ENCODE data around the gene TIGAR. TPM values are rescaled to one million over a fixed set of nuclear protein-coding genes. Genes with fewer than 3 reads are reported as not detected.

TIGAR gene
- total and polyA plus RNA-seq, 2 donors (not counting 1 experiment from before 2014, with no cell fraction given) = 2.3 to 6.6 TPM

- ChIA-PET CTCF (interaction anchor here (0.7 to 3.7 kb wide), 3 partner anchors 15 to 408 kb away, joined by 3 to 14 read pairs (median 5); no protein-coding TSS in a partner anchor), POLR2A (no interaction called here)
- Histone ChIP-seq H3K27me3 (replicated peaks in 1 of 4; ENCODE audit: control extremely low read depth in 1 of 4, control insufficient read depth in 3 of 4, insufficient read depth in 4 of 4, low read length in 3 of 4) (no peaks in the 10 kb centered on the region), H2AFZ (ENCODE audit: insufficient read depth, low read depth, low read length, poor library complexity, severe bottlenecking) (no peak overlapping the region), H3K4me2 (replicated peaks; ENCODE audit: low read depth, low read length, poor library complexity, severe bottlenecking) (no peak overlapping the region), H3K9ac (ENCODE audit: low read length) (no peak overlapping the region), H3K36me3 (replicated peaks in 1 of 2; ENCODE audit: control extremely low read depth in 1 of 2, control insufficient read depth in 1 of 2, extremely low read depth in 1 of 2, insufficient read depth in 2 of 2, low read length in 1 of 2) (peaks cover 0 to 81% of the 10 kb centered on the region in 2 experiments), H4K20me1 (ENCODE audit: control insufficient read depth, insufficient read depth, low read length, poor library complexity, severe bottlenecking) (peaks cover 33% of the 10 kb centered on the region), H3K9me3 (ENCODE audit: control extremely low read depth in 1 of 3, control insufficient read depth in 2 of 3, insufficient read depth in 1 of 3, low read length in 2 of 3) (no peaks in the 10 kb centered on the region), H3K4me1 (ENCODE audit: control insufficient read depth in 2 of 2, insufficient read depth in 2 of 2, low read length in 2 of 2) (peaks cover 5 to 10% of the 10 kb centered on the region in 2 donors), H3K27ac (ENCODE audit: low read length in 2 of 2) (no peak overlapping the region), H3K79me2 (ENCODE audit: control insufficient read depth, insufficient read depth, low read length) (peaks cover 60% of the 10 kb centered on the region), H3K4me3 (ENCODE audit: control extremely low read depth in 1 of 5, extremely low read depth in 1 of 5, insufficient read depth in 1 of 5, low read depth in 2 of 5, low read length in 4 of 5) (no peak overlapping the region)
- peaks cover 7% of the 10 kb centered on the region for H3K4me1 Mint-ChIP-seq
- ATAC-seq (ENCODE audit: low read depth) (no peak), DNase-seq (no peak)
- TF ChIP-seq, protein P1, sequence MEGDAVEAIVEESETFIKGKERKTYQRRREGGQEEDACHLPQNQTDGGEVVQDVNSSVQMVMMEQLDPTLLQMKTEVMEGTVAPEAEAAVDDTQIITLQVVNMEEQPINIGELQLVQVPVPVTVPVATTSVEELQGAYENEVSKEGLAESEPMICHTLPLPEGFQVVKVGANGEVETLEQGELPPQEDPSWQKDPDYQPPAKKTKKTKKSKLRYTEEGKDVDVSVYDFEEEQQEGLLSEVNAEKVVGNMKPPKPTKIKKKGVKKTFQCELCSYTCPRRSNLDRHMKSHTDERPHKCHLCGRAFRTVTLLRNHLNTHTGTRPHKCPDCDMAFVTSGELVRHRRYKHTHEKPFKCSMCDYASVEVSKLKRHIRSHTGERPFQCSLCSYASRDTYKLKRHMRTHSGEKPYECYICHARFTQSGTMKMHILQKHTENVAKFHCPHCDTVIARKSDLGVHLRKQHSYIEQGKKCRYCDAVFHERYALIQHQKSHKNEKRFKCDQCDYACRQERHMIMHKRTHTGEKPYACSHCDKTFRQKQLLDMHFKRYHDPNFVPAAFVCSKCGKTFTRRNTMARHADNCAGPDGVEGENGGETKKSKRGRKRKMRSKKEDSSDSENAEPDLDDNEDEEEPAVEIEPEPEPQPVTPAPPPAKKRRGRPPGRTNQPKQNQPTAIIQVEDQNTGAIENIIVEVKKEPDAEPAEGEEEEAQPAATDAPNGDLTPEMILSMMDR (IDR thresholded peaks at IDR 0.05) = no peak
- no peak for TF ChIP-seq EZH2 (IDR thresholded peaks at IDR 0.05; ENCODE audit: borderline replicate concordance, insufficient read depth, low read depth, low read length, poor library complexity, severe bottlenecking)
- H3K9me3 Mint-ChIP-seq (ENCODE audit: insufficient read depth) = no peaks in the 10 kb centered on the region
- no peaks in the 10 kb centered on the region for H3K27me3 Mint-ChIP-seq
- peak overlapping the region; percentile 64 for H3K27ac Mint-ChIP-seq
- WGBS (ENCODE audit: insufficient coverage) = 83% methylated on average over 10 of the region's 16 CpGs
- H3K4me3 Mint-ChIP-seq = no peak overlapping the region
- intact Hi-C loops (cut with micrococcal nuclease) = no loop called here
These were observed 27.0 kb upstream of the TIGAR start for GRCh38 chr12:4293966-4294505.

- H3K4me1 ChIP-seq (ENCODE audit: control insufficient read depth in 2 of 2, insufficient read depth in 2 of 2, low read length in 2 of 2) = no peaks in the 10 kb centered on the region
- ATAC-seq (ENCODE audit: low read depth) (no peak), DNase-seq (no peak)
- CTCF ChIA-PET = no interaction called here
- peaks cover 2% of the 10 kb centered on the region for H3K4me1 Mint-ChIP-seq
- no peaks in the 10 kb centered on the region for H3K27me3 Mint-ChIP-seq
- H3K9me3 ChIP-seq (ENCODE audit: control extremely low read depth in 1 of 3, control insufficient read depth in 2 of 3, insufficient read depth in 1 of 3, low read length in 2 of 3) = no peaks in the 10 kb centered on the region
- H3K27ac Mint-ChIP-seq = no peak overlapping the region
- POLR2A ChIA-PET = no interaction called here
- TF ChIP-seq EZH2 (IDR thresholded peaks at IDR 0.05; ENCODE audit: borderline replicate concordance, insufficient read depth, low read depth, low read length, poor library complexity, severe bottlenecking) = no peak
- TF ChIP-seq, protein P1 (IDR thresholded peaks at IDR 0.05) = no peak
- no peak overlapping the region for H3K4me3 ChIP-seq (ENCODE audit: control extremely low read depth in 1 of 5, extremely low read depth in 1 of 5, insufficient read depth in 1 of 5, low read depth in 2 of 5, low read length in 4 of 5)
- no peak overlapping the region for H3K4me3 Mint-ChIP-seq
- H4K20me1 ChIP-seq (ENCODE audit: control insufficient read depth, insufficient read depth, low read length, poor library complexity, severe bottlenecking) = peaks cover 25% of the 10 kb centered on the region
- peaks cover 0 to 76% of the 10 kb centered on the region in 2 experiments for H3K36me3 ChIP-seq (replicated peaks in 1 of 2; ENCODE audit: control extremely low read depth in 1 of 2, control insufficient read depth in 1 of 2, extremely low read depth in 1 of 2, insufficient read depth in 2 of 2, low read length in 1 of 2)
- no peaks in the 10 kb centered on the region for H3K27me3 ChIP-seq (replicated peaks in 1 of 4; ENCODE audit: control extremely low read depth in 1 of 4, control insufficient read depth in 3 of 4, insufficient read depth in 4 of 4, low read length in 3 of 4)
- 82% methylated on average over 4 of the region's 6 CpGs for WGBS (ENCODE audit: insufficient coverage)
- peaks cover 33% of the 10 kb centered on the region for H3K79me2 ChIP-seq (ENCODE audit: control insufficient read depth, insufficient read depth, low read length)
- no peak overlapping the region for H3K27ac ChIP-seq (ENCODE audit: low read length in 2 of 2)
- no peak overlapping the region for H3K9ac ChIP-seq (ENCODE audit: low read length)
- intact Hi-C loops (cut with micrococcal nuclease) = no loop called here
- no peak overlapping the region for H3K4me2 ChIP-seq (replicated peaks; ENCODE audit: low read depth, low read length, poor library complexity, severe bottlenecking)
- H2AFZ ChIP-seq (ENCODE audit: insufficient read depth, low read depth, low read length, poor library complexity, severe bottlenecking) = no peak overlapping the region
- H3K9me3 Mint-ChIP-seq (ENCODE audit: insufficient read depth) = no peaks in the 10 kb centered on the region
These were observed 24.3 kb upstream of the TIGAR start for GRCh38 chr12:4296751-4297150.
